Adrenal gland (tissue), 5 donors: ENCODE measurements around the gene MEOX1.

Experiments used
- POLR2A ChIP-seq, 2 donors: fragments of 450-650 bp; IDR thresholded peaks; one replicate each; pipeline ENCODE4 v1.6.1; 2017; ENCODE audit warnings: antibody characterized with exemption in 2 of 2, mild to moderate bottlenecking in 2 of 2, moderate library complexity in 1 of 2
- TF ChIP-seq, protein P1 (sequence below), 6 experiments: fragments of 450-650 bp in 4 of 6; fragments of 200-600 bp in 2 of 6; sonication (generic) in 1 of 6; IDR thresholded peaks; 1 replicate in 5 of 6; 2 replicates in 1 of 6; pipeline versions ENCODE4 v1.5.1 to v1.8.0; 2016 to 2021; ENCODE audit warnings: antibody characterized with exemption in 6 of 6, mild to moderate bottlenecking in 2 of 6, moderate library complexity in 1 of 6
- donor health status: DM: no; HTN: no; CAD: no.

DNA sequence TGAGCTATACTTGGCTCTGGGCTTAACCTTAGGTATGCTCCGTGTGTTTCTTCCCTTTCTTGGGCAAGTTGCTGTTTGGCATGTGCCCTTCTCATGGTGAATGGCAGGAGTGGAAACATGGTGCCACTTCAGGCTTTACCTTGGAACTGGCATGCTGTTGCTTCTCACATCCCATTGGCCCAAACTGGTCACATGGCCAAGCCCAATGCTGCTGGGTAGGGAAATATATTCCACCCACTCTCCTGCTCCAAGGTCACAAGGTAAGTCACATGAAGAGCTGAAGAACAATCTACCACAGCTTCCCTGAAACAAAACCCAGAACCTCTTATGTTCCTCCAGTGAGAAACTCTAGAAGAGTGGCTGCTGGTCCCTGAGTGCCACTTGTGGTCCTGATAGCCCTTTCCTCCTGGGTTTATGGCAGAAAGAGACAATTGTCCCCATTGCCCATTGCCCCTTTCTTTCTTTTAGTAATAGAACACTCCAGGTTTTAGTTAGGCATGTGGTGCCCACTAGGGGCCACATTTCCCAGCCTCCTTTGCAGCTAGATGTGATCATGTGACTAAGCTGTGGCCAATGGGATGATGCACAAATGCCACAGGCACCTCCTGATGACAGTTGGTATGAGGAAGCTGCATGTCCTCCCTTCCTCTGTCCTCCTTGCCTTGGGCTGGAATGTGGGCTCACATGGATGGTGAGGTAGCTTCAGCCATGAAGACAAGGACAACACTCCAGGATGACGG, 50.3 kb downstream of the MEOX1 start:
- TF ChIP-seq, protein P1, sequence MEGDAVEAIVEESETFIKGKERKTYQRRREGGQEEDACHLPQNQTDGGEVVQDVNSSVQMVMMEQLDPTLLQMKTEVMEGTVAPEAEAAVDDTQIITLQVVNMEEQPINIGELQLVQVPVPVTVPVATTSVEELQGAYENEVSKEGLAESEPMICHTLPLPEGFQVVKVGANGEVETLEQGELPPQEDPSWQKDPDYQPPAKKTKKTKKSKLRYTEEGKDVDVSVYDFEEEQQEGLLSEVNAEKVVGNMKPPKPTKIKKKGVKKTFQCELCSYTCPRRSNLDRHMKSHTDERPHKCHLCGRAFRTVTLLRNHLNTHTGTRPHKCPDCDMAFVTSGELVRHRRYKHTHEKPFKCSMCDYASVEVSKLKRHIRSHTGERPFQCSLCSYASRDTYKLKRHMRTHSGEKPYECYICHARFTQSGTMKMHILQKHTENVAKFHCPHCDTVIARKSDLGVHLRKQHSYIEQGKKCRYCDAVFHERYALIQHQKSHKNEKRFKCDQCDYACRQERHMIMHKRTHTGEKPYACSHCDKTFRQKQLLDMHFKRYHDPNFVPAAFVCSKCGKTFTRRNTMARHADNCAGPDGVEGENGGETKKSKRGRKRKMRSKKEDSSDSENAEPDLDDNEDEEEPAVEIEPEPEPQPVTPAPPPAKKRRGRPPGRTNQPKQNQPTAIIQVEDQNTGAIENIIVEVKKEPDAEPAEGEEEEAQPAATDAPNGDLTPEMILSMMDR (IDR thresholded peaks at IDR 0.05): no peak
- no peak for TF ChIP-seq POLR2A (IDR thresholded peaks at IDR 0.05)
